HK-2 (cell line): ENCODE results near the gene MCM7.

ENCODE experiments used
- DNase-seq: peaks from one replicate; pipeline ENCODE4 v3.0.0-alpha.2; 2018; ENCODE audit not compliant: unreplicated experiment

The MCM7 gene

GRCh38 chr7:100071018-100071723, 30.0 kb downstream of the MCM7 start:
- no peak for DNase-seq

GRCh38 chr7:100069991-100070390, 31.2 kb downstream of the MCM7 start:
- DNase-seq = no peak

- no peak for DNase-seq
These were observed 34.2 kb downstream of the MCM7 start for GRCh38 chr7:100066953-100067352.

- no peak for DNase-seq
These were observed 35.6 kb downstream of the MCM7 start for GRCh38 chr7:100065452-100066186.

- no peak for DNase-seq
These were observed 37.0 kb downstream of the MCM7 start for GRCh38 chr7:100064162-100064561.

GRCh38 chr7:100063376-100063775, 37.8 kb downstream of the MCM7 start:
- no peak for DNase-seq

GRCh38 chr7:100061518-100062193, 39.5 kb downstream of the MCM7 start:
- no peak for DNase-seq

- DNase-seq = no peak
These were observed 41.9 kb downstream of the MCM7 start for GRCh38 chr7:100059251-100059739.

- DNase-seq = no peak
These were observed 44.2 kb downstream of the MCM7 start for GRCh38 chr7:100057006-100057405.

- DNase-seq = no peak
These were observed 48.0 kb downstream of the MCM7 start for GRCh38 chr7:100053215-100053614.

GRCh38 chr7:100051611-100052010, 49.6 kb downstream of the MCM7 start:
- DNase-seq = no peak

- peak; percentile 86 for DNase-seq
These were observed 51.5 kb downstream of the MCM7 start, which contains the start of gene ZSCAN21 for GRCh38 chr7:100049441-100050291. TSS of gene ZSCAN21 (plus strand) at chr7:100049774. CDS start at chr7:100057007, 7,233 bp downstream.

GRCh38 chr7:100048680-100049079, 52.5 kb downstream of the MCM7 start:
- no peak for DNase-seq

GRCh38 chr7:100044718-100045117, 56.5 kb downstream of the MCM7 start:
- no peak for DNase-seq
